ENCODE data around the gene SOX5.

GRCh38 chr12:23889069-23889440 lies 60.4 kb downstream of the SOX5 start:
- TF ChIP-seq CTCF (IDR thresholded peaks at IDR 0.05 in 2 of 3, conservative IDR thresholded peaks at IDR 0.05 in 1 of 3; ENCODE audit: insufficient read depth in 2 of 3, low read depth in 1 of 3, low read length in 3 of 3): no peak
- TF ChIP-seq ATF1 (CRISPR knock-in tag; IDR thresholded peaks at IDR 0.05): no peak
- TF ChIP-seq ATF1 (tag; IDR thresholded peaks at IDR 0.05): no peak
- no peak for TF ChIP-seq ELF4 (CRISPR knock-in tag; IDR thresholded peaks at IDR 0.05)
- no peak for TF ChIP-seq CC2D1A (IDR thresholded peaks at IDR 0.05)
